Glomerular visceral epithelial cell (primary cell): ENCODE data around the gene CDK11A.
"Not testable (repeated sequence)": the region's sequence is repeated elsewhere in the genome, so short reads cannot be mapped to it uniquely, and the experiment has no call there.

Experiments
- DNase-seq: peaks from one replicate; pipeline ENCODE4 v3.0.0-alpha.2; 2016; ENCODE audit errors: extremely low spot score

The CDK11A gene

GRCh38 chr1:1754051-1754815 lies 30.1 kb upstream of the CDK11A start:
- no peak for DNase-seq

- DNase-seq, result no peak
These were observed 29.4 kb upstream of the CDK11A start for GRCh38 chr1:1753607-1754005.

- no peak for DNase-seq
These were observed 28.8 kb upstream of the CDK11A start for GRCh38 chr1:1752636-1753606.

DNA sequence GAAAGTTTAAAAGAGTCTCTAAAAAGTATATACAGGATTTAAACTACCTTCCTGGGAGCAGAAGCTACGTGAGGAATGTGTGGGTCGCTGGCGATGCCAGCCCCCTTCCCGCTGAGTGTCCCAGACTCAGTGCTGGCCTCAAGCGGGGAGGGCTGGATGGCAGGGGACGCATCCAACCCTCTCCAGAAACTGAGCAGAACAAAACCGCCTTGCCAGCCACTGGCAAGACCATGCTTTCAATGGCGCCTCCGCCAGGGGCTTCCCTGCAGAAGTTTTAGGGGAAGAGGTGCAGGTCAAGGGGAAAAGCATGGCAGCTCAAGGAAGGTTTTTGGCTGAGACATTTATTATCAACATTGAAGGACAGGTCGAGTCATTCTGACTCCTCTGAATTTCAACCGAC lies 28.0 kb upstream of the CDK11A start:
- DNase-seq, result no peak

- DNase-seq, result not testable (repeated sequence)
These were observed 25.8 kb upstream of the CDK11A start for GRCh38 chr1:1749941-1750340.

DNA sequence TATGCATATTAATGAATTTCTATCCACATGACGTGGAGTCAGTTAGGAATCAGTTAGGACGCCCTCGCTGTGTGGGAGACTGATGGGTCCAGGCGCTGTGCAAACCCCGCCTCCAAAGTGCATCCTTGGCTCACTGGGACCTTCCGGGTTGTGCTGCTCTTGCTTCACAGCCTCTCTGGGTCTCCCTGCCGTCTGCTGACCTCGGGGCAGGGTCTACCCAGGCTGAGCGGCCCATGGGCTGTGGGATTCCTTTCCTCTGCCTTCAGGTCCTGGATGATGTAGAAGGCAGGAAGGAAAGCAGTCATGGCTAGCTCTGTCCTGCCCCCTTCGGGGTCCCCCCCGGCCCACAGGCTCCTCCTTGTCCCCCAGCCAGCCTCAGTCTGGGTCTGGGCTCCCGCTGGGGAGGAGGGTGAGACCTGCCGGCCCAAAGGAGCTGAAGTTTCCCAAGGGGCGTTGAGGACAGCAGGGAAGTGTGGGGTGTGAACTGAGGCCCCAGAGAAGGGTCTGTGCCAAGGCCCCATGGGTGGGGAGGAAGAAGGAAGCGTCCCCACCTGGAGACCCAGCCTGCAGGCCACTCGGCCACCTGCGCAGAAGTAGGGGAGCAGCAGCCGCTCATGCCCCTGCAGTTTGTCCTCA lies 24.6 kb upstream of the CDK11A start:
- DNase-seq, result no peak

- DNase-seq, result not testable (repeated sequence)
These were observed 22.4 kb upstream of the CDK11A start for GRCh38 chr1:1746566-1746909.

- peak; percentile 68 for DNase-seq
These were observed 21.8 kb upstream of the CDK11A start for GRCh38 chr1:1745651-1746565.

- DNase-seq, result not testable (repeated sequence)
These were observed 18.4 kb upstream of the CDK11A start for GRCh38 chr1:1742529-1742928.

DNA sequence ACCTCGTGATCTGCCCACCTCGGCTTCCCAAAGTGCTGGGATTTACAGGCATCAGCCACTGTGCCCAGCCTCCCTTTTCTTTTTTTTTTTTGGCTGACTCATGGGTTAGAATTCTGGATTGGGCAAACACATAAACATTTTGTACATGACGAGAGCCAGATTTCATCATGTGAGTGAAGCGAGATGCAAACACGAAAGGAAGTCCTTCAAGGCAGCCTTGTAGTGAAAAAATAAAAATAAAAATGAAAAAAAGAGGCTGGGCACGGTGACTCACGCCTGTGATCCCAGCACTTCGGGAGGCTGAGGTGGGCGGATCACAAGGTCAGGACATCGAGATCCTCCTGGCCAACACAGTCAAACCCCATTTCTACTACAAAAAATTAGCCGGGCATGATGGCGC lies 16.9 kb upstream of the CDK11A start:
- DNase-seq, result peak; percentile 37

- DNase-seq, result not testable (repeated sequence)
These were observed 14.7 kb upstream of the CDK11A start for GRCh38 chr1:1738799-1739337.

GRCh38 chr1:1737675-1738590 lies 13.8 kb upstream of the CDK11A start:
- DNase-seq, result not testable (repeated sequence)

DNA sequence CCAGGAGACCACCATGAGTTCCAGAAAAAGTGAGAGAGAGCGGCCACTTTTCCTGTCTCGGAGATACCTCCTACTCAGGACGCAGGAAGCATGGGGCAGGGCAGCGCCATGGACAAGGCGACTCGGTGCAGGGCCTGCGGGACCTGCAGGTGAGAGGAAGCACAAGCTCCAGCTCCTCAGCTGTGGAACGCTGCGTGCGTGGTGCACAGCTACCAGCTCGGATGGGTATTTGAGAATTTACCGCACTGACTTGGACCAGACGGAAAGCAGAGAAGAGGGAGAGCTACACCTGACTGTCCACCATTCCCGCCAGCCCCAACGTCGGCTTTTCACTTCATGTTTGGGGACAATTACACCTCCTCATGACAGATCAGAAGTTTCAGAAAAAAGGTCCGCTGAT lies 8.2 kb upstream of the CDK11A start:
- DNase-seq, result no peak

GRCh38 chr1:1730870-1731269 lies 6.7 kb upstream of the CDK11A start:
- DNase-seq, result no peak

GRCh38 chr1:1730230-1730629 lies 6.1 kb upstream of the CDK11A start:
- DNase-seq, result not testable (repeated sequence)

GRCh38 chr1:1729116-1729816 lies 5.1 kb upstream of the CDK11A start:
- not testable (repeated sequence) for DNase-seq

- not testable (repeated sequence) for DNase-seq
These were observed 4.3 kb upstream of the CDK11A start for GRCh38 chr1:1728308-1729005.

DNA sequence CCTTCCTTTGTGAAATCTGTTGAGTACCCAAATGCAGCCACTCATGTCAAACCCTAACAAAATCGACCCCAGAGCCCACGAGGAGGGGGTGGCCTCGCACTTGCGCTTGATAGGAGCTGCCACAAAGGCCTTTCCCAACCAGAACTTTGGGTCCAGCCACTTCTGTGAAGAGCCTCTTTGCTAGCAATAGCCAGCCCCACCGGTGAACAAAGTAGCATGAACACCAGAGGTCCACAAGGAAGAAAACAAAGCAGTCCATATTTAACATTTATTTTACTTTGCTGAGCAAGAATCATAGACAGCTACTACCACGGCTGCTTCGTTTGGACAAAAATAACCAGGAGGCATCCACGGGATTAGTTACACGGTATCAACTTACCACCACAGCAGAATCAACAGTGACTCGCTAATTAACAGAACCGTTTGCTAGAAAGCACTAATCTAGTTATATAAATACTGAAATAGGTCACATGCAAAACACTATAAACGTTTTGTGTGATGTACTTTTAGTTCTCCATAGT lies 3.0 kb upstream of the CDK11A start:
- DNase-seq, result not testable (repeated sequence)
